ENCODE measurements around the gene NOS2.
A peak's percentile ranks its signal among the peaks of the same experiment; 100 is the strongest.

The NOS2 gene

DNA sequence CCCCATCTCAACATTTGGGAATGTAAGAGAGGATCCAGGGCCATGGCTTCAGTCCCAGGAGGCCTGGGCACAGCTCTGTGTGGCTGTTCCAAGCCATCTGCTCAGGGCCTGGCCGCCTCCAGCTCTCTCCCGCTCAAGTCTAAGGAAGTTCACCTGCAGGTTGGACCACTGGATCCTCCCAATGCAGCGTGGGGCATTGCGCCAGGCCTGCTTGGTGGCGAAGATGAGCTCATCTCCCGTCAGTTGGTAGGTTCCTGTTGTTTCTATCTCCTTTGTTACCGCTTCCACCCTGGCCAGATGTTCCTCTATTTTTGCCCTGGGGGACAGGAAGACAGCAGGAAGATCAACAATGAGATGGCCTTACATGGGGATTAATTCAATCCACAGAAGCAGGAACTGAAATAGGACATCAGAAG, 17.5 kb downstream of the NOS2 start:
- TF ChIP-seq, protein P1, sequence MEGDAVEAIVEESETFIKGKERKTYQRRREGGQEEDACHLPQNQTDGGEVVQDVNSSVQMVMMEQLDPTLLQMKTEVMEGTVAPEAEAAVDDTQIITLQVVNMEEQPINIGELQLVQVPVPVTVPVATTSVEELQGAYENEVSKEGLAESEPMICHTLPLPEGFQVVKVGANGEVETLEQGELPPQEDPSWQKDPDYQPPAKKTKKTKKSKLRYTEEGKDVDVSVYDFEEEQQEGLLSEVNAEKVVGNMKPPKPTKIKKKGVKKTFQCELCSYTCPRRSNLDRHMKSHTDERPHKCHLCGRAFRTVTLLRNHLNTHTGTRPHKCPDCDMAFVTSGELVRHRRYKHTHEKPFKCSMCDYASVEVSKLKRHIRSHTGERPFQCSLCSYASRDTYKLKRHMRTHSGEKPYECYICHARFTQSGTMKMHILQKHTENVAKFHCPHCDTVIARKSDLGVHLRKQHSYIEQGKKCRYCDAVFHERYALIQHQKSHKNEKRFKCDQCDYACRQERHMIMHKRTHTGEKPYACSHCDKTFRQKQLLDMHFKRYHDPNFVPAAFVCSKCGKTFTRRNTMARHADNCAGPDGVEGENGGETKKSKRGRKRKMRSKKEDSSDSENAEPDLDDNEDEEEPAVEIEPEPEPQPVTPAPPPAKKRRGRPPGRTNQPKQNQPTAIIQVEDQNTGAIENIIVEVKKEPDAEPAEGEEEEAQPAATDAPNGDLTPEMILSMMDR (conservative IDR thresholded peaks at IDR 0.05; ENCODE audit: control insufficient read depth, insufficient read depth, low read depth, low read length), result no peak
- no peak for DNase-seq (ENCODE audit: low read depth)
- no peak overlapping the region for H3K4me3 ChIP-seq (ENCODE audit: control insufficient read depth, low read depth, low read length)

DNA sequence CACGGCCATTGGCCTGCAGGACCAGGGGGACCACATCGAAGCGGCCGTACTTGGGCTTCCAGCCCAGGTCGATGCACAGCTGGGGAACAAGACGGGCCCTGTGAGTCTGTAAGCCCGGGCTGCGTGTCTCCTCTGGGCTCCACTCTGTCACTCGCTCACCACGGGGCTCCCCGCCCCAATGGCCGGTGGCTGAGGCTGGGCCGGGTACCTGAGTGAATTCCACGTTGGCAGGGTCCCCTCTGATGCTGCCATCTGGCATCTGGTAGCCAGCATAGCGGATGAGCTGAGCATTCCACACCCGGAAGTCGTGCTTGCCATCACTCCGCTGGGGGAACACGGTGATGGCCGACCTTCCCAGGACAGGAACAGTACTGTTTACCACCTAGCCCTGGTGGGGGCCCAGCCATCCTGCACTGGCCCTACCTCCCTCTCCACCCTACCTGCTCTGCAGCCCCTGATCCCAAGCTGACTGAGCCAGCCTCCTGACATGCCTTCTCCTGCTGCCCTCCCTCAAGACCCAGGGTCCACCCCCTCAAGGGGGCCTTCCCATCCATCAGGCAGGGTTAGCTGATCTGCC, 19.4 kb downstream of the NOS2 start:
- H3K4me3 ChIP-seq (ENCODE audit: control insufficient read depth, low read depth, low read length), result no peak overlapping the region
- no peak for DNase-seq (ENCODE audit: low read depth)
- TF ChIP-seq, protein P1 (conservative IDR thresholded peaks at IDR 0.05; ENCODE audit: control insufficient read depth, insufficient read depth, low read depth, low read length), result no peak

DNA sequence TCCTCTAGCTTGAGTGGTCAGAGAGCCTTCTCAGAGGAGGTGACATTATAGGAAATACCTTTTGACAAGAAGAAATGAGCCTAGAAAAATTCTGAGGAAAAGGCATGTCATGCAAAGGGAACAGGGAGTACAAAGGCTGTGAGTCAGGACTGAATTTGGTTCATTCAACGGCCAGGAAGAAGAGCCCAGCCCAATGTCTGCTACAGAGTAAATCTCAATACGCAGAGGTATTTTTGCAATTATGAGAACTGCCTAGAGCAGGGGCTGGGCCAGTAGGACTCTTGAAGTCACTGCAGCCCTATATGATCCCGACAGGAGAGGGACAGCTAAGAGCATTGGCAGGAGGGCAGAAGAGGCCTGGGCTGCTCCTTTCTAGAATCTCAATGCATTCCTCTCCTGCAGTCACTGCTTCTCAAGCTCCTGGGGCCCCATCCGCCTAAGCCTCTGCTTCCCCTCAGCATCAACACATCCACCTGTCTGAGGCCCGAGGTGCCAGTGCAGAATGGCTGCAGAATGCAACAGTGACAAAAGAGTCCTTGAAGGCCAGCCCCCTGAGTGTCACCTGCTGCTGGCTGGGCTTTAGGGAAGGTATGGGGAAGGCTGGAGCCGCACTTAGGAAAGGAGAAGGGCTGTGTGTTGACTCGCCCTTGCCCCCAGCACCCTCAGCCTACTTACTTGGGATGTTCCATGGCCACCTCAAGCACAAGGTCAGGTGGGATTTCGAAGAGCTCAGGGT, 20.1 kb downstream of the NOS2 start:
- H3K4me3 ChIP-seq (ENCODE audit: control insufficient read depth, low read depth, low read length), result no peak overlapping the region
- no peak for DNase-seq (ENCODE audit: low read depth)
- TF ChIP-seq, protein P1 (conservative IDR thresholded peaks at IDR 0.05; ENCODE audit: control insufficient read depth, insufficient read depth, low read depth, low read length), result no peak

DNA sequence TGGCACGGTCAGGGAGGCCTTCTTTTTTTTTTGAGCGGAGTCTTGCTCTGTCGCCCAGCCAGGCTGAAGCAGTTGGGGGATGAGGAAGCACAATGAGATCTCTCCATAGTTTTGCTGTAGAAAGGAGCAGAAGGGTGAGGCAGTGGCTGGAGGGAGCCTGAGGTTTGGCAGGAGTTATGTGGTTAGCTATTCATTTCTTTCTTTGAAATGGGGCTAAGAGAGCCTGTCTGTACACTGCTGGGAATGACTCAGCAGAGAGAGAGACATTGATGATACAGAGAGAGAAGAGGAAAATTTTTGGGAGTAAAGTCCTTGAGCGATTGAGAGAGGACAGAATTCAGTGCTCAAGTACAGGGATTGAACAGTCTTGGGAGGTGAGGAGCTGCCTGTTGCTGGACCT, 22.1 kb downstream of the NOS2 start:
- TF ChIP-seq, protein P1 (conservative IDR thresholded peaks at IDR 0.05; ENCODE audit: control insufficient read depth, insufficient read depth, low read depth, low read length), result no peak
- no peak overlapping the region for H3K4me3 ChIP-seq (ENCODE audit: control insufficient read depth, low read depth, low read length)
- peak; percentile 51 for DNase-seq (ENCODE audit: low read depth)

DNA sequence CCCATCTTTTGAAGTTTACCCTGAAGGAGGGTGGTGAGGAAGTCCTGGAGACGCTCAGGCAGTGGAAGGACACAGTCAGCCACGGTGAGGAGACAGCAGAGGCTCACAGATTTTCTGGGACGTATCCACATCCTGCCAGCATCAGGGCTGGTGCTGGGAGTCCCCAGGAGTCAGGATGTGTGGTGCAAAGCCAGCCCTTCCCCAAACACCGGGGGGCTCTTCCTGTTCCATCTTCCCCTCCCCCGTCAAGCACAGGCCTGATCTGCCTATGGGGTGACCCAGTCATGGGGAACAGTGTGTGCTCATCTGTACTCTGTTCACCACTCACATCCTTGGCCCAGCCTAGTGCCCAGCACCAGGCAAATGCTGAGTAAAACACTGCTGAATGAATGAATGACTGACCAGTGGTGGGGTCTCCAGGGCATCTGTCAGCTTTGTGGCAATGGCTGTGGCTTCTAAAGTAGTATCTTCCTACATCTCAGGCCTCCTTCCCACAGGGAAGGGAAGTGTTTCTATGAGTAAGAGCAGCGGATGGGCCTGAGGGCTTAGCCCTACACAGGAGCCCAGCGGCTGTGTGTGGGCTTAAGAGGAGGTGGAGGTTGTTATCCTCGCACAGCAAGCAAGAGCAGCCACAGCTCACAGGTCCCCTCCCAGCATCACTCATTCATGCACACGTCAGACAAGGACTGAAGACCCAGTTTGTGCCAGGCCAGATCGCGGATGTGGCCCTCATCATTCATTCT, 23.3 kb downstream of the NOS2 start:
- H3K4me3 ChIP-seq (ENCODE audit: control insufficient read depth, low read depth, low read length), result no peak overlapping the region
- DNase-seq (ENCODE audit: low read depth), result no peak
- TF ChIP-seq, protein P1 (conservative IDR thresholded peaks at IDR 0.05; ENCODE audit: control insufficient read depth, insufficient read depth, low read depth, low read length), result no peak

DNA sequence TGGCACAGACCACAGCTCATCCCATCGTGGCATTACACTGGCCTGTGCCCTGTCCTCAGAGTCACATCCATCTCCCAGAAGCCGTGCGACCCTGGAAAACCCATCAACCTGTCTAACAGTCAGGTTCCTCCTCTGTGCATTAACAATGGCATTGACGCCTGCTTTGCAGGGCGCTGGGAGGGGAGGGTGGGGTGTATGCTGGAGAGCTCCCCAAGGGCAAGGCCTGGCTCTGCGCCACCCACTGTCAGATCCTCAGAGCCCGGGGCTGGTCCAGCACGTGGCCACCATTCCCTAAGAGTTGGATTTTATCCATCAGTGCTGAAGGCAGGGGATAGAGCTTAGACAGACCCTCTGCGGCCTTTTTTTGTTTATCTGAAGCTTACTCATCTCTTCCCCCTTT, 28.7 kb downstream of the NOS2 start:
- H3K4me3 ChIP-seq (ENCODE audit: control insufficient read depth, low read depth, low read length), result no peak overlapping the region
- TF ChIP-seq, protein P1 (conservative IDR thresholded peaks at IDR 0.05; ENCODE audit: control insufficient read depth, insufficient read depth, low read depth, low read length), result no peak
- DNase-seq (ENCODE audit: low read depth), result no peak

All from fibroblast of mammary gland (primary cell).